ENCODE measurements around the gene RPL18. TPM values are rescaled to one million over a fixed set of nuclear protein-coding genes. Genes with fewer than 3 reads are reported as not detected.
A peak's percentile ranks its signal among the peaks of the same experiment; 100 is the strongest.

Gene RPL18
- total RNA-seq, 4 donors from 2014 or later: 2,067 to 3,423 (median 3,271) TPM

GRCh38 chr19:48630296-48631063, 11.5 kb upstream of the RPL18 start:
- Histone ChIP-seq H3K36me3 (peaks cover 17% of the 10 kb centered on the region), H3K27ac (peak overlapping the region; percentile 46), H3K4me3 (no peak overlapping the region), H3K27me3 (no peaks in the 10 kb centered on the region), H3K4me1 (peaks cover 61% of the 10 kb centered on the region), H3K9me3 (no peaks in the 10 kb centered on the region)
- TF ChIP-seq EP300 (IDR thresholded peaks at IDR 0.05) (no peak), POLR2AphosphoS5 (IDR thresholded peaks at IDR 0.05) (no peak), POLR2A (IDR thresholded peaks at IDR 0.05) (no peak), CTCF (IDR thresholded peaks at IDR 0.05) (no peak)
- 25% methylated on average over 46 of the region's 47 CpGs for WGBS
- DNase-seq (ENCODE audit: low spot score in 2 of 2): peak in 1 of 2 donors; percentile 75

- H3K27me3 ChIP-seq: no peaks in the 10 kb centered on the region
- TF ChIP-seq EP300 (IDR thresholded peaks at IDR 0.05) (no peak), POLR2A (IDR thresholded peaks at IDR 0.05) (no peak)
- H3K36me3 ChIP-seq: peaks cover 17% of the 10 kb centered on the region
- peak overlapping the region; percentile 46 for H3K27ac ChIP-seq
- peaks cover 59% of the 10 kb centered on the region for H3K4me1 ChIP-seq
- no peak overlapping the region for H3K4me3 ChIP-seq
- H3K9me3 ChIP-seq: no peaks in the 10 kb centered on the region
- DNase-seq (ENCODE audit: low spot score in 2 of 2): peak in 1 of 2 donors; percentile 77
- 37% methylated on average over 13 of the region's 48 CpGs for WGBS
These were observed 10.8 kb upstream of the RPL18 start for GRCh38 chr19:48629599-48630295.

GRCh38 chr19:48629297-48629598, 10.3 kb upstream of the RPL18 start:
- Histone ChIP-seq H3K4me1 (peaks cover 59% of the 10 kb centered on the region), H3K27me3 (no peaks in the 10 kb centered on the region), H3K4me3 (no peak overlapping the region), H3K27ac (no peak overlapping the region), H3K9me3 (no peaks in the 10 kb centered on the region), H3K36me3 (peaks cover 17% of the 10 kb centered on the region)
- TF ChIP-seq CTCF (IDR thresholded peaks at IDR 0.05) (no peak), EP300 (IDR thresholded peaks at IDR 0.05) (no peak), POLR2A (IDR thresholded peaks at IDR 0.05) (no peak), POLR2AphosphoS5 (IDR thresholded peaks at IDR 0.05) (no peak)
- 80% methylated on average over 1 of the region's 22 CpGs for WGBS
- no peak for DNase-seq (ENCODE audit: low spot score in 2 of 2)

- Histone ChIP-seq H3K36me3 (peaks cover 17% of the 10 kb centered on the region), H3K27ac (no peak overlapping the region), H3K4me3 (no peak overlapping the region), H3K9me3 (no peaks in the 10 kb centered on the region), H3K4me1 (peaks cover 59% of the 10 kb centered on the region), H3K27me3 (no peaks in the 10 kb centered on the region)
- DNase-seq (ENCODE audit: low spot score in 2 of 2): peak in 1 of 2 donors; percentile 62
- TF ChIP-seq EP300 (IDR thresholded peaks at IDR 0.05) (no peak), POLR2A (IDR thresholded peaks at IDR 0.05) (no peak), POLR2AphosphoS5 (IDR thresholded peaks at IDR 0.05) (no peak), CTCF (IDR thresholded peaks at IDR 0.05) (no peak)
- WGBS: 81% methylated on average over 29 of the region's 34 CpGs
These were observed 9.7 kb upstream of the RPL18 start for GRCh38 chr19:48628486-48629296.

GRCh38 chr19:48627865-48628314, 8.9 kb upstream of the RPL18 start:
- Histone ChIP-seq H3K4me1 (peaks cover 59% of the 10 kb centered on the region), H3K27me3 (no peaks in the 10 kb centered on the region), H3K4me3 (no peak overlapping the region), H3K9me3 (no peaks in the 10 kb centered on the region), H3K36me3 (peaks cover 14% of the 10 kb centered on the region), H3K27ac (no peak overlapping the region)
- no CpG with 5 or more reads among the region's 17 CpGs for WGBS
- no peak for DNase-seq (ENCODE audit: low spot score in 2 of 2)
- TF ChIP-seq CTCF (IDR thresholded peaks at IDR 0.05) (no peak), EP300 (IDR thresholded peaks at IDR 0.05) (no peak), POLR2A (IDR thresholded peaks at IDR 0.05) (no peak), POLR2AphosphoS5 (IDR thresholded peaks at IDR 0.05) (no peak)
